ENCODE data around the gene C12orf75.
A peak's percentile ranks its signal among the peaks of the same experiment; 100 is the strongest.
"Not testable (repeated sequence)": the region's sequence is repeated elsewhere in the genome, so short reads cannot be mapped to it uniquely, and the experiment has no call there.

C12orf75 gene

GRCh38 chr12:105310476-105311085, 19.9 kb upstream of the C12orf75 start:
- DNase-seq = not testable (repeated sequence)

- not testable (repeated sequence) for DNase-seq
Observed at GRCh38 chr12:105311936-105312335, 18.6 kb upstream of the C12orf75 start.

GRCh38 chr12:105313755-105314154, 16.7 kb upstream of the C12orf75 start:
- DNase-seq = not testable (repeated sequence)

DNA sequence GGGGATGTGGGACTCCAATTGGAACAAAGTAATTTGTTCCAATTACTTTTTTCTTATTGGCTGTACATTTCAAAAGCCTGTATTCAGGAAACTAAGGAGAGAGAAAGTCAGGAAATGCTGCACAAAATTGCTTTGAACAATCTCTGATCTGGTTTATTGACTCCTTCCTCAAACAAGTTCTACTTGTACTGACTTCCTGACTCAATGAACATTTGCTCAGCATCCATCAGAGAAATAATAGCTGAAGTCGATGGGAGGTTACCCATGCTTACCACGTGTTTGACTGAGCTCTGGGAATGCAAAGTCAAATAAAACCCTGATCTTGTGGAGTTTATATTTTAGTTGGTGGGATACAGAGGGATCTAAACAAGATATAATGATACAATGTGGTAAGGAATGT, 15.4 kb upstream of the C12orf75 start:
- DNase-seq = no peak

- DNase-seq = no peak
Observed at GRCh38 chr12:105315726-105316125, 14.8 kb upstream of the C12orf75 start.

DNA sequence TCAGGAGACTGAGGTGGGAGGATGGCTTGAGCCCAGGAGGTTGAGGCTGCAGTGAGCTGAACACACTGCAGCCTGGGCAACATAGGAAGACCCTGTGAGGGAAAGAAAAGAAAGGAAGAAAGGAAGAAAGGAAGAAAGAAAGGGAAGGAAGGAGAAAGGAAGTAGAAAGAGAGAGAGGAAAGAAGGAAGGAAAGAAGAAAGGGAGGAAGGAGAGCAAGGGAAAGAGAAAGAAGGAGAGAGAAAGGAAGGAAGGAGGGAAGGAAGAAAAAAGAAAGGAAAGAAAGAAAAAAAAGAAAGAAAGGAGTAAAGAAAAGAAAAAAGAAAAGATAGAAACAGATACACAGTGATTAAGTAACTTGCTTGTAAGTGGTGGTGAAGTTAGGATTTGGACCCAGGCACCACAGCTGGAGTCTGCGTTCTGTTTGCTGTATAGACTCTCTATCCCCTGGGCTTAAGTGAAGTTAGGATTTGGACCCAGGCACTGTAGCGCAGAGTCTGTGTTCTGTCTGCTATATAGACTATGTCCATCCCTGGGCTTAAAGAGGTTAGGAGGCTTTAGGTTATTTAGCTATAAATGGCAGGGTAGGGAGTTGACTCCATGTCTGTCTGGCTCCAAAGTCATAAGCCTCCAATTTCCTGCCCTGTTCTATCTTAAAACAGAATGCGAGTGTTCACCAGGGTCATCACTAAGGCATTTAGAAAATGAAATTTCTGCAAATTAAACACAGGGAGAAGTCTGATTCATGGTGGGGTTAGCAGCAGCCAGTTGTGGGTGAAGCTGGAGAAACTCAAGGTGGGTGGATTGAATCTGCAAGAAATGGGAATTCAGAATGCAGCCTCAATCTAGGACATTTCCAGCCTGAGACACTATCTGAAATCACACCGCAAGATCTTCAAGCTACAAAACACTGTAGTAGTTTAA, 13.3 kb upstream of the C12orf75 start:
- no peak for DNase-seq

DNA sequence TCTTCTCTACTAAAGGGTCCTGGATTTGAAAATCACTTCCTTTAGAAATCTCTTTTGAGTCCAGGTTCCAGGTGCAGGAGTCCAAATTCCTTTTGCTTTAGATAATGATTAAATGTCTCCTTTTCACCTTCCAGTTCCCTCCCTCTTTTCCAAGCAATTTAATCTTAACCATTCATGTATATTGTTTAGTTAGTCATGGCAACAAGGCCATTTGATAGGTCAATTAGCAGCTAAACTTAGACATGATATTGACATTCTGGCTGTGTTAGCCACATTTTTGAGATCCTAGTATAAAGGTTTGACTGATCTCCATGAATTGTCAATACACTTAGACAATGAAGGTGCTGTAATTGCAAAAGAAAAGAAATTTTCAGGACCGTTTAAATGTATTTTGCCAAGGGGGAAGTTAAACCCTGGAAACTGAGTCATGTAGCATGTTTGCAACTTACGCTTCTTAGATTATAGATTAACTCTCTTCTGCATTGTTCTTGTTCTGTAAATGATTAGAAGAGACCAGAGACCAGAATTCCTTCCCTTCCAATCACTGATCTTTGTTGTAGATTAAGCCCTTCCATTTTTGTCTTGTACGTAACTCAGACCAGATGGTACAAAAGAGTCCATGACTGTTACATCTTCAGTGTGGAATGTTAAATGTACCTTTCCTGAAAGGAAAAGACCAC, 12.4 kb upstream of the C12orf75 start:
- no peak for DNase-seq

GRCh38 chr12:105318651-105319483, 11.6 kb upstream of the C12orf75 start:
- no peak for DNase-seq

- peak in 1 of 2 experiments; percentile 1 for DNase-seq
Observed at GRCh38 chr12:105319691-105320209, 10.7 kb upstream of the C12orf75 start.

GRCh38 chr12:105321125-105321524, 9.4 kb upstream of the C12orf75 start:
- no peak for DNase-seq

- DNase-seq = no peak
Observed at GRCh38 chr12:105322070-105322469, 8.4 kb upstream of the C12orf75 start.

- no peak for DNase-seq
Observed at GRCh38 chr12:105324704-105325103, 5.8 kb upstream of the C12orf75 start.

GRCh38 chr12:105325117-105325516, 5.4 kb upstream of the C12orf75 start:
- DNase-seq = no peak

- no peak for DNase-seq
Observed at GRCh38 chr12:105329926-105330282, 587 bp upstream of the C12orf75 start.

- DNase-seq = peak; percentile 15 to 21
Observed at GRCh38 chr12:105330931-105331804, 677 bp downstream of the C12orf75 start.

DNA sequence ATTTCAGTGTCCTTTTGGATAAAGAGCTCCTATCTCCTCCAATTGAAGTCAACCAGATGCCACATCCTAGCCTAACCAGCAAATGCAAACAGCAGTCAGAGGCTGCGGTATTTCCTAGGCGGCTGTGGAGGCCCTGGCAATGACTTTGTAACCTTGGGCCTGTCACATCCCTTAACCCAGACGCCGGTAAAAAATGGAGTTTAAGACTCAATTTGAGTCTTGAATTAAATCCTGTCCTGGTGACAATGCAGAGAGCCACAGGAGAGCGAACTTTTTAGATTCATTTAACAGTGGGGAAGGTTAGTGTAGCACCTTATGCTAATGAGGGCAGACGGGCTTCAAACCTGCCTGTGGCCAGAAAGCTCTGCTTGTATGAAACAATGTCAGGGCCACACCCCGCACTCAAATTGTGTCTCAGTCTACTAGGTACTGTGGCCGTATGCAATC, 1.3 kb downstream of the C12orf75 start:
- peak in 1 of 2 experiments; percentile 5 for DNase-seq

GRCh38 chr12:105332286-105332685, 1.8 kb downstream of the C12orf75 start:
- DNase-seq = not testable (repeated sequence)

- no peak for DNase-seq
Observed at GRCh38 chr12:105332925-105333324, 2.4 kb downstream of the C12orf75 start.

- no peak for DNase-seq
Observed at GRCh38 chr12:105334001-105334400, 3.5 kb downstream of the C12orf75 start.

DNA sequence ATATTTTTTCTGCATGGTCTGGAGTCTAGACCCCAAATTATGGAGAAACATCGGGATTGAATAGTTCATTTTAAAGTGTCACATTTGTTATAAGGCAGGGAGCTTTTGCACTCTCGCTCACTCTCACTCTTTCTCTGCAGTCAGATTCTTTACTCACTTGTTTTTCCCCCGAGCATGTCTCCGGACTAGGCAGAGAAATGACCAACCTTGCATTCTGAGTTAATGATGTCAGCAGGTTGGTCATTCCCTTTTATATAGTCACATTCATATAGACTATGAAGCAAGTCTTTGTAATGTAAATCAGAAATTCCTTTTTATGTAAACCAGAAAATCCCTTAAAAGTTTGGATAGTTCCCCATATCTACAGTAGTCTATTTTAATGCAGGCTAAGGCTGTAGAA, 4.1 kb downstream of the C12orf75 start:
- no peak for DNase-seq

GRCh38 chr12:105335856-105336255, 5.4 kb downstream of the C12orf75 start:
- no peak for DNase-seq
